GM15510 (cell line): ENCODE data around the gene PVR.

Source experiments
- POLR2A ChIP-seq: IDR thresholded peaks from 3 replicates; pipeline ENCODE4 v1.6.1; 2011; ENCODE audit warnings: borderline replicate concordance; ENCODE audit not compliant: insufficient read length; ENCODE audit errors: extremely low read depth

PVR gene

DNA sequence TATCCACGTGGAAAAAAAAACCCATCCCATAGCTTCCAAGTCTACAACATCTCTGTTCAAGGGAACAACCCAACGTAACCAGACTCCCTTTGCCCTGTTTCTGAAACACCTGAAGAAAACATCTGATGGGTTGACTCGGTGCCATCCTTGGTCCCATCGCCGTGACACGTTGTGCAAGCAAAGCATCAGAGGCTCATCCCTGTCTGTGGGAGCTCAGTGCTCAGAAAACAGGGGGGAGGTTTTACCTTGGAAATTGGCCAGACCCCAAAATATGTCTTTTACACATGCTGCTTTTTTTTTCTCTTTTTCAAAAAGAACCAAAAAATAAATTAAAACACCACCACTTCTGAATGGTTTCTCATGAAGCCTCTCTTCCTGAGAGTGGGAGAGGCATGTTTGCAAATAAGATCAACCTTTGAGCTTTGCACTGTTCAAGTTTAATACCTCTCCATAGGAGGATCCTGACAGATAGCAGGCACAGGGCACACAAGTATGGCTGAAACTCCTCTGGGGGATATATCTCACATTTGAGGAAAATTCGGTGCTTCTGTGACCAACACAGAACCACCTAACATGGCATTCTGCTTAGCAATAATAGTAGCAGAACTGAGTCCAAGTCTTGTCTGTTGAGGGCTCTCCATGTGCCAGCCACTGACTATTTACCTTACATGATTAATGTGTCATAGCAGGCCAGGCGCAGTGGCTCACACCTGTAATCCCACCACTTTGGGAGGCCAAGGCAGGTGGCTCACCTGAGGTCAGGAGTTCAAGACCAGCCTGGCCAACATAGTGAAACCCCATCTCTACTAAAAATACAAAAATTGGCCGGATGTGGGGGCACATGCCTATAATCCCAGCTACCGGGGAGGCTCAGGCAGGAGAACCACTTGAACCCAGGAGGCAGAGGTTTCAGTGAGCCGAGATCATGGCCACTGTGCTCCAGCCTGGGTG is 7.0 kb upstream of the PVR start:
- no peak for TF ChIP-seq POLR2A

DNA sequence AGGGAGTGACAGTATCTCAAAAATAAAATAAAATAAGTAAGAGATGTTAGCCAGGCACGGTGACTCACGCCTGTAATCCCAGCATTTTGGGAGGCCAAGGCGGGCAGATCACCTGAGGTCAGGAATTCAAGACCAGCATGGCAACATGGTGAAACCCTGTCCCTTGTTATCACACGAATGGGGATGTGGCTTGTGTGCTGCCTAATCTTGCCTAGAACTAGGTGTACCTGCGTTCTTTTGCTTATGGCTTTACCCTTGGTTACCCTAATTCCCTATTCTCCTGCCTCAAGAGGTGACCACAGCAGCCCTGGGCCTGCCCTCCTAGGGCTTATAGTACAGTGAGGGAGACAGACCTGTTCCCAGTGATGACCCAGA is 6.3 kb upstream of the PVR start:
- TF ChIP-seq POLR2A, result no peak

DNA sequence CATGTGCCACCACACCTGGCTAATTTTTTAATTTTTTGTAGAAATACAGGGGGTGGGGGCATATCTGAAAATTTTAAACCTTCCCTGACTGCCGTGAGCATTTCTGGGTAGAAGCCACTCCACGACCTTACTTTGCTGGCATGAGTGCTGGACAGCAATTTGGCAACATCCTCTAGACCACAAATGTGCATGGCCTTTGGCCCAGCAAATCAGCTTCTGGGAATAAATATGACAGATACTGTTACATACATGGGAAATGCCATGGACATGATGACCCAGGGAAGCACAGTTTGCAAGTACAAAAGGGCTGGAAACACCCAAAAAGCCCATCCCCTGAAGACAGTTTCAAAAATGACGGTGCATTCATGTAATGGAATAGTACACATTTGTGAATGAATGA is 3.2 kb upstream of the PVR start:
- TF ChIP-seq POLR2A, result no peak

DNA sequence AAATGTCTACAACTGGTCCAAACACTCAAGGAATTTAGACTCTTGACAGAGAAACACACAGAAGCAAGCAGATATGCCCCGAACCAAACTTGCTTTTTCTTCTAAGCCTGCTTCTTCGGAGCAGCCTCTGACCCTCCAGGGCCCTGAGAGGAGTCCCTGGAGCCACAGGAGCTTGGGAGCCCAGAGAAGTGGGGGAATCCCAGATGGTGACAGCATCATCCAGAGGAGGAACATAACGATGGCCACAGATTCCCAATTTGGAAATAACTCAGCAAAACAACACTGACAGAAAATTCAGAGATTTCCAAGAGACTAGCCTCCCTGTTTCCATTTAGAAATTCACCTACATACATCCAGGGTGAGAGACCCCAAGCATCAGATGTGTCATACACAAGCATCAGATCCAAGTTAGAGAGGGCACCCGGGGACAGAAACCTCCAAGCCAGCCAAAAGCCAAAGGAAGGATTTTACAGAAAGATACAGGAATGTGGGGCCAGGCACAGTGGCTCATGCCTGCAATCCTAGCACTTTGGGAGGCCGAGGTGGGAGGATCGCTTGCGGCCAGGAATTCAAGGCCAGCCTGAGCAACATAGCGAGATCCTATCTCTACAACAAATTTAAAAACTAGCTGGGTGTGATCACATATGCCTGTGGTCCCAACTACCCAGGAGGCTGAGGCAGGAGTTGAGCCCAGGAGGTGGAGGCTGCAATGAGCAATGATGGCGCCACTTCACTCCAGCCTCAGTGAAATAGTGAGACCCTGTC is 2.0 kb upstream of the PVR start:
- no peak for TF ChIP-seq POLR2A

DNA sequence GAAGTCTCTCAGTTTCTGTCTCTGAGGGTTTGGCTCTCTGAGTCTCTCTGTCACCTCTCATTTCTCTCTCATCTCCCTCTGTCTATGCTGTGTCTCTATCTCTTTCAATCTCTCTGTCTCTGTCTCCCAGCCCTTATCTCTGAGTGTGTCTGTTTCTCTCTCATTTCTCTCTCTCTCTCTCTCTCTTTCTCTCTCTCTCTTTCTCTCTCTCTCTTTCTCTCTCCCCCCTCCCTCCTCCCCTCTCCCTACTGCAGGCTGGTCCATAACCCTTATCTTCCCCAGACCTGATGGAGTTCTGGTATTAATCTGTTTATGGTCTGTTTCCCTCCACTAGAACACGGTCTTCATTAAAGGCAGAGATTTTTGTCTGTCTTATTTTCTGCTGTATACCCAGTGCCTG is 1.3 kb upstream of the PVR start:
- no peak for TF ChIP-seq POLR2A

DNA sequence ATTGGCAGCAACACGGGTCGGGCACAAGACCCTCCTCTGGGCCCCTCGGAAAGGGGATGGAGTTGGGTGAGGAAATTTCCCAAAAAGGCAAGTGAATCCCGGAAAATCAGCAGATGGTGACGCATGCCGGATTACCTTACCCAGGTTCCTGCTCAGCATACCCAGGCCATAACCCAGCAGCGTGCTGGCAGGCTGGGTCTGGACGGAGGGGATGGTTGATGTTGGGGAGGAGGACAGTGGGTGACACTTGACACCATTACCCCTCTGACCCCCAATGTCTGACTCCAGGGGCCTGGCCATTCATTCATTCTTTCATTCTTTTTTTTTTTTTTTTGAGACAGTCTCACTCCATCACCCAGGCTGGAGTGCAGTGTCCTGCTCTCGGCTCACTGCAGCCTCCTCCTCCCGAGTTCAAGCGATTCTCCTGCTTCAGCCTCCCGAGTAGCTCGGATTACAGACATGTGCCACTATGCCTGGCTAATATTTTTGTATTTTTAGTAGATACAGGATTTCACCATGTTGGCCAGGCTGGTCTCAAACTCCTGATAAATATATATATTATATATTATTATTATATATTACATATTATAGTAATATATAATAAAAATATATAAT is 799 bp downstream of the PVR start:
- TF ChIP-seq POLR2A, result no peak

DNA sequence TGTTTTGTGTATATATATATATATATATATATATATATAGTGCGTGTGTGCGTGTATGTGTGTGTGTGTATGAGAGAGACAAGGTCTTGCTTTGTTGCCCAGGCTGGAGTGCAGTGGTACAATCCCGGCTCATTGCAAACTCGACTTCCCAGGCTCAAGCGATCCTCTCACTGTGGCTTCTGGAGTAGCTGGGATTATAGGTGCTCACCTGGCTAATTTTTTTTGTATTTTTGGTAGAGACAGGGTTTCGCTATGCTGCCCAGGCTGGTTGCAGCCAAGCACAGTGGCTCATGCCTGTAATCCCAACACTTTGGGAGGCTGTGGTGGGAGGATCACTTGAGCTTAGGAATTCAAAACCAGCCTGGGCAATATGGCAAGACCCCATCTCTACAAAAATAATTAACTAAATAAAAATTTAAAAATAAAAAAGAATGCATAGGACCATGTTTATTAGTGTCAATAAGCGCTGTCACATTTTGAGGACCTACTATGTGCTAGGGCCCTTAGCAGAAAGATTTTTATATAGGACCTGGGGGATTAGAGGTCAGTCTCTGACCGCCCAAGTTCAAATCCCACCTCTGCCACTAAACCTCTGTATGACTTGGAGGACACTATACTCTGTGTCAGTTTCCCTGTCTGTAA is 1.8 kb downstream of the PVR start:
- no peak for TF ChIP-seq POLR2A

DNA sequence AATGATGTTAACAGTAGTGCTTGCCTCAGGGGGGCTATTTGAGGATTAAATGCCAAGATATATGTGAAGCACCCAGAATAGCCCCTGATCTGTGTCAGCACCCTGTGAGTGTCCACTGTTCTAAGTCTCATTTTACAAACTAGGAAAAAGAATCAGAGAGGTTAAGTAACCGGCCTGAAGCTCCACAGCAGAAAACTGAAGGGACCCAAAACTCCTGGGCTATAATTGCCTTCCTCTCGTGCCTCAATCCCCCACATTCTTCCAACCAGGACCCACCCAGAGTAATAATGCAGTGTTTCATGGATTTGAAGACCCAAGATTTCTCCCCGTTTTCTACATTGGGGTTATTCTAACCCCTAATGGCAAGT is 2.3 kb downstream of the PVR start:
- TF ChIP-seq POLR2A, result no peak

DNA sequence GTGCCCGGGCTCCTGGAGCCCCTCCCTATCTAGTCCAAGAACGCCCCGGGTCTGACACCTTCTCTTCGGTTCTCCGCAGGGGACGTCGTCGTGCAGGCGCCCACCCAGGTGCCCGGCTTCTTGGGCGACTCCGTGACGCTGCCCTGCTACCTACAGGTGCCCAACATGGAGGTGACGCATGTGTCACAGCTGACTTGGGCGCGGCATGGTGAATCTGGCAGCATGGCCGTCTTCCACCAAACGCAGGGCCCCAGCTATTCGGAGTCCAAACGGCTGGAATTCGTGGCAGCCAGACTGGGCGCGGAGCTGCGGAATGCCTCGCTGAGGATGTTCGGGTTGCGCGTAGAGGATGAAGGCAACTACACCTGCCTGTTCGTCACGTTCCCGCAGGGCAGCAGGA is 3.4 kb downstream of the PVR start:
- TF ChIP-seq POLR2A, result no peak

DNA sequence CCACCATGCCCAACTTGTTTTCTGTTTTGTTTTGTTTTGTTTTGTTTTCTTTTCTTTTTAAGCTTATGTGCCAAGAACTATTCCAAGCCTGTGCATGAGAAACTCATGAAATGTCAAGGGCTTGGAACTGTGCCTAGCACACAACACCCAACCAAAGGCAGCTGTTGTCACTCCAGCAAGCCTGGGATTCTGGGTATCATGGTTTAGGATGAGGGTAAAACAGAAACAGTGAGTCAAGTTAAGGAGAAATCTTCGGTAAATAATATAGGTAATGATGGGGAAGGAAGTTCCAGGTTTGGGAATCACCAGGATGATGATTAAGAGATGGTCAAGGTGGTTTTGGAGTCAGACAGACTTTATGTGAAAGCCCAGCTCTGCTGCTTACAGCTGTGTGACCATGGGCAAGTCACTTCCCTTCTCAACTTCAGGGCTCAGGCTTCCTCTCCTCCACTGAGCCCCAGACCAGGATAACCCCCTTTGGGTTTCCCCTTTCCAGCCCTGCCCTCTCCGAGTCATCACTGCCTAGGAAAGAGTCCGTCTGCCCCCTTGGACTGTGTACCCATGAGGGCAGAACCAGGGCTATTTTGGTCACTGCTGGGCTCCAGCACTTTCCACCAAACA is 5.0 kb downstream of the PVR start:
- no peak for TF ChIP-seq POLR2A

DNA sequence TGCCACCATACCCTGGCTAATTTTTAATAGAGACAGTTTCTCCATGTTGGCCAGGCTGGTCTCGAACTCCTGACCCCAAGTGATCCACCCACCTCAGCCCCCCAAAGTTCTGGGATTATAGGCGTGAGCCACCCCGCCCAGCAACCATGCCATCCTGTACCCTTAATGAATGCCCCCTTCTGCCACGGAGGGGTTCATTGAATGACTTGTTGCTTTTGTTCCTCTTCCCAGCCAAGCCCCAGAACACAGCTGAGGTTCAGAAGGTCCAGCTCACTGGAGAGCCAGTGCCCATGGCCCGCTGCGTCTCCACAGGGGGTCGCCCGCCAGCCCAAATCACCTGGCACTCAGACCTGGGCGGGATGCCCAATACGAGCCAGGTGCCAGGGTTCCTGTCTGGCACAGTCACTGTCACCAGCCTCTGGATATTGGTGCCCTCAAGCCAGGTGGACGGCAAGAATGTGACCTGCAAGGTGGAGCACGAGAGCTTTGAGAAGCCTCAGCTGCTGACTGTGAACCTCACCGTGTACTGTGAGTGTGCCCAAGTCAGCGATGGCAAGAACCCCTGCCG is 6.0 kb downstream of the PVR start:
- TF ChIP-seq POLR2A, result no peak

DNA sequence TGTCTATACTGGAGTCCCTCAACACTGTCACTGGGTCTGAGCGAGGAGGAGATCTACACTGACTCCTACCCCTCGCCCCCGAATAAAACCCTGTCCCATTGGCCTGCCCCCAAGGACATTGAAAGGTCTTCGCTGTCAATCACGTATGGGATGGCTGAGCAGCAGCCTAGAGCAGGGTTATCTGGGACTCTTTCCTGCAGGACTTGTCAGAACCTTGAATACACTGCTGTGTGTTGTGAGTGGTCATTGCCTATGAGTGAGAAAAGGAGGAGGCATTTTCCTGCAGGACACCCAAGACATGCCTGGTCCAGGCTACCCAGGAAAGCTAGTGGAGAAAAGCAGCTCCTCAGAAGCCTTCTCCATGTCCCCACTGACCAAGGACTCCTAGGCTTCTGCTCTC is 9.6 kb downstream of the PVR start:
- TF ChIP-seq POLR2A, result no peak

DNA sequence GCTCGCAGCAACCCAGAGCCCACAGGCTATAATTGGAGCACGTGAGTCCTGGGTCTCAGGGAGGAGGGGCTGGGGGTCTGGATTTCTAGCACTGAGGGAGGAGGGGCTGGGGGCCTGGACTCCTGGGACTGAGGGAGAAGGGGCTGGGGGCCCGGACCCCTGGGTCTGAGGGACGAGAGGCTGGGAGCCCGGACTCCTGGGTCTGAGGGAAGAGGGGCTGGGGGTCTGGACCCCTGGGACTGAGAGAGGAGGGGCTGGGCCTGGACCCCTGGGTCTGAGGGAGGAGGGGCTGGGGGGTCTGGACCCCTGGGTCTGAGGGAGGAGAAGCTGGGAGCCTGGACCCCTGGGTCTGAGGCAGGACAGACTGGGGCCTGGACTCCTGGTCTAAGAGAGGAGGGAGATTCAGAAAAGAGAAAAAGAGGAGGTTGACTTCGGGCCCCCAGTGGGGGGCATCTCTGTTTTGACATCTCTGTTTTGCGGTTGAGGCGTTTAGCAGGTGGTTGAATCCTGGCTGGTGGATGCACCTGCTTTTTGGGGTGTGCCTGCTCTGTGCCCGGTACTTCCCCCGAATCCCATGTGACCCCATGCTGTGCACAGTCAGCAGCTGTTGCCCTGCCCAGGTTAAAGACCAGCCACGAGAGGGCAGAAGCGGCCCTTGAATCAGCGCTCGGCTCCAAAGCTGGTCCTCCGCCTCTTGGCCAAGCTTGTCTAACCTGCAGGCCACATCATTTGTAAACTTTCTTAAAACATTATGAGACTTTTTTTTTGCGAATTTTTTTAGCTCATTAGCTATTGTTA is 10.5 kb downstream of the PVR start:
- TF ChIP-seq POLR2A, result no peak
